PFSK-1 (cell line): ENCODE results near the gene TGFB1.

ENCODE experiments used
- POLR2AphosphoS5 ChIP-seq: IDR thresholded peaks from 2 replicates; pipeline ENCODE4 v1.6.1; 2012; ENCODE audit warnings: low read depth, mild to moderate bottlenecking, control low read depth, low read length, moderate library complexity
- TAF1 ChIP-seq: IDR thresholded peaks from 2 replicates; pipeline ENCODE4 v1.6.1; 2012; ENCODE audit warnings: low read length, control low read depth, borderline replicate concordance; ENCODE audit not compliant: insufficient read depth

DNA sequence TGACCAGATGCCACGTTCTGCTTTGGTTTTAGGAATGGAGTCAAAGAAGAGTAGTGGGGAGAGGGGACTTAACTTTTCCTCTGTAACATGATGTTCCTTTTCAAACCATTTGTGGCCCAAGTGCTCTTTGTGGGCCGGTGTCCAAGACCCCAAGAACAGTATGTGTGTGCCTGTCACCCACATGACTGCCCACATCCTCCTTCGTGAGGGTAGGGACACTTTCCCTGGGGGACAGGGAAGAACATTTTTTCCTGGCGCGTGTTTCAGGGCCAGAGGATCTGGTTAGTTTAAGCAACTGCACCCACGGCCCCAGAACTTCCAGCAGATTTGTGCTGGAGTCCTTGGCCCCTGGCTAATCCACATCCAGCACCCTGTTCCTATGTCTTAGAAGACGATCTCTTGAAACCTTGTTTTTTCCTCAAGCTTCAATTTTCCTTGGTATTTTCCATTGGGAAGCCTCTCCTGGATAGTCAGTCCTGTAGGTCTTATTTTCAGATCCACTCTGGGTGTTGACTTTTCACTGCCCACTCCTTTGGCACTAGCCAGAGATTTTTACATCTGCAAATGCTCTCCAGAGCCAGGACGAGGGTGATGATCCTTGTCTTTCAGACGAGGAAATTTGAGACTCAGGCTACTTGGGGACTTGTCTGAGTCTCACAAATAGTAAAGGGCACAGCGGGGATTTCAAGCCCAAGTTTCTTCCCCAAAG, 54.5 kb downstream of the TGFB1 start:
- TF ChIP-seq POLR2AphosphoS5 (no peak), TAF1 (no peak)
